ENCODE data around the gene PIP5K1C. TPM values are rescaled to one million over a fixed set of nuclear protein-coding genes. Genes with fewer than 3 reads are reported as not detected.
A peak's percentile ranks its signal among the peaks of the same experiment; 100 is the strongest.

Gene PIP5K1C
- total RNA-seq, 1 experiment from 2014 or later = 20.0 TPM

DNA sequence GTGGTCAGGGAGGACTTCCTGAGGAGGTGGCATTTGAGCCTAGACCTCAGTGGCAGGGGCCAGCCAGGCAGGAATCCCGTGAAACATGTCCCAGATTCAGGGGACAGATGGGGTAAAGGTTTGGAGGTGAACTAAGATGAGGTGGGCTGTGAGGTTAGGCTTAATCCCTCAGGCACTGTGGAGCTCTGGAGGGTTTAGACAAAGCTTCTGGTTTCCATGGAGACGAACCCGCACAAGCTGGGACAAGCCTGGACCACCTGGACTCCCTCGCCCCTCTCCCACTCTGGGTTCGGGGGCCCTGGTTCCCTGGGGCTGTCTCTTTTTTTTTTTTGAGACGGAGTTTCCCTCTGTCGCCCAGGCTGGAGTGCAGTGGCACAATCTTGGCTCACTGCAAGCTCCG lies 23.6 kb upstream of the PIP5K1C start:
- TF ChIP-seq, protein P1, sequence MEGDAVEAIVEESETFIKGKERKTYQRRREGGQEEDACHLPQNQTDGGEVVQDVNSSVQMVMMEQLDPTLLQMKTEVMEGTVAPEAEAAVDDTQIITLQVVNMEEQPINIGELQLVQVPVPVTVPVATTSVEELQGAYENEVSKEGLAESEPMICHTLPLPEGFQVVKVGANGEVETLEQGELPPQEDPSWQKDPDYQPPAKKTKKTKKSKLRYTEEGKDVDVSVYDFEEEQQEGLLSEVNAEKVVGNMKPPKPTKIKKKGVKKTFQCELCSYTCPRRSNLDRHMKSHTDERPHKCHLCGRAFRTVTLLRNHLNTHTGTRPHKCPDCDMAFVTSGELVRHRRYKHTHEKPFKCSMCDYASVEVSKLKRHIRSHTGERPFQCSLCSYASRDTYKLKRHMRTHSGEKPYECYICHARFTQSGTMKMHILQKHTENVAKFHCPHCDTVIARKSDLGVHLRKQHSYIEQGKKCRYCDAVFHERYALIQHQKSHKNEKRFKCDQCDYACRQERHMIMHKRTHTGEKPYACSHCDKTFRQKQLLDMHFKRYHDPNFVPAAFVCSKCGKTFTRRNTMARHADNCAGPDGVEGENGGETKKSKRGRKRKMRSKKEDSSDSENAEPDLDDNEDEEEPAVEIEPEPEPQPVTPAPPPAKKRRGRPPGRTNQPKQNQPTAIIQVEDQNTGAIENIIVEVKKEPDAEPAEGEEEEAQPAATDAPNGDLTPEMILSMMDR (conservative IDR thresholded peaks at IDR 0.05) = no peak
- no peak for TF ChIP-seq EZH2 (IDR thresholded peaks at IDR 0.05; ENCODE audit: low read depth)
- no peaks in the 10 kb centered on the region for H3K9me2 ChIP-seq (ENCODE audit: insufficient read depth)
- ChIA-PET POLR2A (ENCODE audit: unreplicated experiment) (no interaction called here), CTCF (interaction anchor here (0.6 kb wide), 1 partner anchor 125 kb away, joined by 3 read pairs; no protein-coding TSS in a partner anchor)
- no peaks in the 10 kb centered on the region for H3K9me3 ChIP-seq (ENCODE audit: insufficient read depth, low read depth)
- H3K27me3 ChIP-seq (ENCODE audit: insufficient read depth, low read depth) = no peaks in the 10 kb centered on the region
- H2AFZ ChIP-seq = no peak overlapping the region
- H3K36me3 ChIP-seq (ENCODE audit: low read depth) = no peaks in the 10 kb centered on the region
- no peak overlapping the region for H3K27ac ChIP-seq
- H3K4me2 ChIP-seq = no peak overlapping the region
- no TSS peak for BruUV-seq (replicated peaks)
- no peak for DNase-seq
- H3K79me2 ChIP-seq (ENCODE audit: low read depth) = 0 out of 2 replicates have a peak, but pooled peaks cover 8% of the 10 kb centered on the region
- H3K4me3 ChIP-seq = no peak overlapping the region
- H3K4me1 ChIP-seq (replicated peaks; ENCODE audit: insufficient read depth) = peaks cover 27% of the 10 kb centered on the region
- H4K20me1 ChIP-seq (ENCODE audit: insufficient read depth) = no peaks in the 10 kb centered on the region
- intact Hi-C loops (cut with micrococcal nuclease; ENCODE audit: unreplicated experiment) = no loop called here
- peaks cover 23% of the 10 kb centered on the region; the same call in 1 of the 2 replicates for H3F3A ChIP-seq (ENCODE audit: insufficient read depth, low read depth)

DNA sequence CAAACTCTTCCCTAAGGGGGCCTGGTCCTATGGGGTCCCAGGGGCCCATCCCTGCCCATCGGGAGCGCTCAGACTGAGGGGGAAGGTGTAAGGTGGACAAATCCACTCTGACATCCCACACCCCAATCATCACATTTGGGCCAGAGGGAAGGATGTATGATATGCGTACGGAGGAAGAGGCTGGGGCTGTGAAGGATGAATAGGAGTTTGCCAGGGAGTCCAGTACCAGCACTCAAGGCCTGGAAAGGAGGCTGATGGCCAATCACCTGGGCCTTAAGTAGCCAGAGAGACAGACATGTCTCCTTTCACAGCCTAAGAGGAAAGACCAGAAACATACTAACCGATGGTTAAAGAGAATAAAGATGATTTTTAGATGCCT lies 22.8 kb upstream of the PIP5K1C start:
- no TSS peak for BruUV-seq (replicated peaks)
- CTCF ChIA-PET = no interaction called here
- intact Hi-C loops (cut with micrococcal nuclease; ENCODE audit: unreplicated experiment) = no loop called here

DNA sequence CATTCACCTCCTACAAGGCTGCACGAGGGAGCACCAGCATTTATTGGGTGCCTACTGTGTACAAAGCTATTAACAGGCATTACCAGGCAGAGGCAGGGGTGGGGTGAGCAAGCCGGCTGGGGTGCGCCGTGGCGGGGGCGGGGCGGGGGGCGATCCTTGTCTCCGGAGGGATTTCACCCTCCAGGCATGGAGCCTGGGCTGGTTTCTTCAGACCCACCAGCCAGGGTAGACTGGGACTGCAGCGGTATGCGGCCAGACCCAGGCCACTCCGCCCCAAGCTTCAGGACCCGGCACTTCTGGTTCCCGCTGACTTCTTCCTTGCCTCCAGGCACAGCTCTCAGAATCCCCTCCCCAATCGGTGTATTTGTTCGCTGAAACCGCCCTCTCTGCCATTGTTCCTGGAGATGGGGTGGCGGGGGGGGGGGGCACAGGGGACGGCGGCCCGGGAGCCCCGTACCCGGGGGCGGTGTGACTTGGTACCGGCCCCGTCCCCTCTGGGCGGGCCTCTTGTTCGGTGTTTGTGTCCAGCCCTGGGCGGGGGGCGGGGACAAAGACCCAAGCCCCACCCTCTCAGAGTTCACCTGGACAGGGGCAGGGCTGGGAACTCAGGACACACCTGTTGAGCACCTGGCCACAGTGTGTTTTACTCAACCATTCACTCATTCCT lies 22.3 kb upstream of the PIP5K1C start:
- no peaks in the 10 kb centered on the region for H3K9me3 ChIP-seq (ENCODE audit: insufficient read depth, low read depth)

More for the DNA sequence above, 22.8 kb upstream of the PIP5K1C start:
- Histone ChIP-seq H3K27ac (peak overlapping the region; percentile 17; the same call in 1 of the 2 replicates), H3K79me2 (ENCODE audit: low read depth) (0 out of 2 replicates have a peak, but pooled peaks cover 8% of the 10 kb centered on the region), H3K9me3 (ENCODE audit: insufficient read depth, low read depth) (no peaks in the 10 kb centered on the region), H3F3A (ENCODE audit: insufficient read depth, low read depth) (peaks cover 23% of the 10 kb centered on the region; the same call in 1 of the 2 replicates), H3K9me2 (ENCODE audit: insufficient read depth) (no peaks in the 10 kb centered on the region), H2AFZ (no peak overlapping the region), H3K4me1 (replicated peaks; ENCODE audit: insufficient read depth) (peaks cover 24% of the 10 kb centered on the region), H3K36me3 (ENCODE audit: low read depth) (no peaks in the 10 kb centered on the region), H3K27me3 (ENCODE audit: insufficient read depth, low read depth) (no peaks in the 10 kb centered on the region), H3K4me2 (peak overlapping the region; percentile 61), H4K20me1 (ENCODE audit: insufficient read depth) (no peaks in the 10 kb centered on the region), H3K4me3 (peak overlapping the region; percentile 19; the same call in 1 of the 2 replicates)
- no peak for DNase-seq
- TF ChIP-seq EZH2 (IDR thresholded peaks at IDR 0.05; ENCODE audit: low read depth) = no peak
- TF ChIP-seq, protein P1 (conservative IDR thresholded peaks at IDR 0.05) = no peak
- POLR2A ChIA-PET (ENCODE audit: unreplicated experiment) = no interaction called here

More for the DNA sequence above, 22.3 kb upstream of the PIP5K1C start:
- Histone ChIP-seq H3F3A (ENCODE audit: insufficient read depth, low read depth) (peaks cover 21% of the 10 kb centered on the region; the same call in 1 of the 2 replicates), H3K4me1 (replicated peaks; ENCODE audit: insufficient read depth) (peaks cover 19% of the 10 kb centered on the region), H2AFZ (no peak overlapping the region), H3K27ac (peak overlapping the region; percentile 17; the same call in 1 of the 2 replicates), H3K9me2 (ENCODE audit: insufficient read depth) (no peaks in the 10 kb centered on the region), H4K20me1 (ENCODE audit: insufficient read depth) (no peaks in the 10 kb centered on the region), H3K4me2 (peak overlapping the region; percentile 75), H3K36me3 (ENCODE audit: low read depth) (no peaks in the 10 kb centered on the region), H3K4me3 (peak overlapping the region; percentile 65), H3K79me2 (ENCODE audit: low read depth) (0 out of 2 replicates have a peak, but pooled peaks cover 8% of the 10 kb centered on the region), H3K27me3 (ENCODE audit: insufficient read depth, low read depth) (no peaks in the 10 kb centered on the region)
- intact Hi-C loops (cut with micrococcal nuclease; ENCODE audit: unreplicated experiment) = no loop called here
- ChIA-PET CTCF (interaction anchor here (0.6 kb wide), 1 partner anchor 343 kb away, joined by 3 read pairs; no protein-coding TSS in a partner anchor), POLR2A (ENCODE audit: unreplicated experiment) (no interaction called here)
- TF ChIP-seq, protein P1 (conservative IDR thresholded peaks at IDR 0.05) = no peak
- TF ChIP-seq EZH2 (IDR thresholded peaks at IDR 0.05; ENCODE audit: low read depth) = no peak
- peak; percentile 70 to 74 for DNase-seq
- no TSS peak for BruUV-seq (replicated peaks)
